ENCODE results near the gene NANOS1. TPM values are rescaled to one million over a fixed set of nuclear protein-coding genes. Genes with fewer than 3 reads are reported as not detected.

NANOS1 gene
- total and polyA plus RNA-seq, 2 experiments from 2014 or later = 1.6 to 2.9 TPM

- Histone ChIP-seq H2AFZ (no peak overlapping the region), H3K36me3 (ENCODE audit: insufficient read depth) (peaks cover 31% of the 10 kb centered on the region), H3K4me2 (peak overlapping the region; percentile 83), H3K27me3 (ENCODE audit: insufficient read depth) (0 out of 2 replicates have a peak, but pooled peaks cover 5% of the 10 kb centered on the region), H3K4me3 (peak overlapping the region; percentile 54), H3F3A (replicated peaks; ENCODE audit: low read depth) (peaks cover 32% of the 10 kb centered on the region), H3K79me2 (replicated peaks; ENCODE audit: insufficient read depth) (no peaks in the 10 kb centered on the region; the same call in 1 of the 2 replicates), H3K9me2 (ENCODE audit: insufficient read depth) (no peaks in the 10 kb centered on the region), H3K4me1 (ENCODE audit: insufficient read depth) (peaks cover 19% of the 10 kb centered on the region), H3K27ac (ENCODE audit: low read depth) (no peak overlapping the region), H4K20me1 (replicated peaks; ENCODE audit: insufficient read depth) (peaks cover 47% of the 10 kb centered on the region)
- DNase-seq (ENCODE audit: low spot score) (peak; percentile 7), ATAC-seq (no peak)
- Mint-ChIP-seq H3K4me1 (peaks cover 16% of the 10 kb centered on the region; the same call in 2 of the 3 replicates), H3K27ac (no peak overlapping the region), H3K36me3 (ENCODE audit: low read depth) (peaks cover 31% of the 10 kb centered on the region), H3K9me3 (no peaks in the 10 kb centered on the region), H3K4me3 (peak overlapping the region; percentile 72), H3K27me3 (ENCODE audit: insufficient read depth, low read depth, poor library complexity) (peaks cover 10% of the 10 kb centered on the region)
- TF ChIP-seq CTCF (conservative IDR thresholded peaks at IDR 0.05; ENCODE audit: low read depth in 2 of 2) (no peak), NANOG (IDR thresholded peaks at IDR 0.05; ENCODE audit: borderline replicate concordance) (no peak), CREB1 (CRISPR knock-in tag; IDR thresholded peaks at IDR 0.05; ENCODE audit: low read depth) (no peak), ETS1 (IDR thresholded peaks at IDR 0.05) (no peak), EZH2 (IDR thresholded peaks at IDR 0.05; ENCODE audit: low read depth, unreplicated experiment) (no peak), REST (IDR thresholded peaks at IDR 0.05; ENCODE audit: unreplicated experiment) (no peak), ZNF114 (CRISPR knock-in tag; IDR thresholded peaks at IDR 0.05) (no peak), STAT1 (IDR thresholded peaks at IDR 0.05; ENCODE audit: unreplicated experiment) (no peak), EZH2phosphoT487 (IDR thresholded peaks at IDR 0.05; ENCODE audit: unreplicated experiment) (no peak), JUNB (IDR thresholded peaks at IDR 0.05; ENCODE audit: unreplicated experiment) (no peak), ZNF331 (CRISPR knock-in tag; IDR thresholded peaks at IDR 0.05; ENCODE audit: low read depth) (no peak), POLR2AphosphoS5 (IDR thresholded peaks at IDR 0.05; ENCODE audit: low read depth) (no peak), ZNF462 (CRISPR knock-in tag; IDR thresholded peaks at IDR 0.05) (no peak)
Measured at GRCh38 chr10:119031496-119032059, 2.1 kb downstream of the NANOS1 start.

All from GM23338 (cell line).